ENCODE results near the gene MAP2K6. TPM values are rescaled to one million over a fixed set of nuclear protein-coding genes. Genes with fewer than 3 reads are reported as not detected.

MAP2K6 gene
- total and polyA plus RNA-seq, 2 of the 8 experiments (the other 6 are each of a cell fraction or from before 2014, with no cell fraction given): 11.0 to 44.1 TPM

DNA sequence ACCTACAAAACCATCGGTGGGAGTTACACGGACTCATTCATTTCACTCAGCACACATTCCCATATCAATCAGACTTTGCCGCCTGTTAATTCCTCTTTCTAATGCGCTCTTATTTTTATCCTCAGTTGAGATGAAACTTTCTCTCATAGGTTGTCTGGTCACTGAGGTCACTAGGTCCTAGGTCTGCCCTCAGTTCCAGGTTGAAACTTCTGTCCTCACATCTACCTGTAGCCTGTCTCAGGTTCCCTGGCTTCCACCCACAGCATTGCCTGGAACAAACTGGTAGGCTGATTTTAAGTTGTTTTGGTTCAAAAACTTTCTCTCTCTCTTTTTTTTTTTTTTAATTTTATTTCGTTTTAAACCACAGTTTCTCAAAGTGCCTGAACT lies 119.7 kb downstream of the MAP2K6 start (continued):
- TF ChIP-seq CTBP2 (IDR thresholded peaks at IDR 0.05; ENCODE audit: borderline replicate concordance, insufficient read depth, insufficient read length, low read length) (no peak), JUND (IDR thresholded peaks at IDR 0.05; ENCODE audit: low read length) (no peak)
- TF ChIP-seq, protein P1, sequence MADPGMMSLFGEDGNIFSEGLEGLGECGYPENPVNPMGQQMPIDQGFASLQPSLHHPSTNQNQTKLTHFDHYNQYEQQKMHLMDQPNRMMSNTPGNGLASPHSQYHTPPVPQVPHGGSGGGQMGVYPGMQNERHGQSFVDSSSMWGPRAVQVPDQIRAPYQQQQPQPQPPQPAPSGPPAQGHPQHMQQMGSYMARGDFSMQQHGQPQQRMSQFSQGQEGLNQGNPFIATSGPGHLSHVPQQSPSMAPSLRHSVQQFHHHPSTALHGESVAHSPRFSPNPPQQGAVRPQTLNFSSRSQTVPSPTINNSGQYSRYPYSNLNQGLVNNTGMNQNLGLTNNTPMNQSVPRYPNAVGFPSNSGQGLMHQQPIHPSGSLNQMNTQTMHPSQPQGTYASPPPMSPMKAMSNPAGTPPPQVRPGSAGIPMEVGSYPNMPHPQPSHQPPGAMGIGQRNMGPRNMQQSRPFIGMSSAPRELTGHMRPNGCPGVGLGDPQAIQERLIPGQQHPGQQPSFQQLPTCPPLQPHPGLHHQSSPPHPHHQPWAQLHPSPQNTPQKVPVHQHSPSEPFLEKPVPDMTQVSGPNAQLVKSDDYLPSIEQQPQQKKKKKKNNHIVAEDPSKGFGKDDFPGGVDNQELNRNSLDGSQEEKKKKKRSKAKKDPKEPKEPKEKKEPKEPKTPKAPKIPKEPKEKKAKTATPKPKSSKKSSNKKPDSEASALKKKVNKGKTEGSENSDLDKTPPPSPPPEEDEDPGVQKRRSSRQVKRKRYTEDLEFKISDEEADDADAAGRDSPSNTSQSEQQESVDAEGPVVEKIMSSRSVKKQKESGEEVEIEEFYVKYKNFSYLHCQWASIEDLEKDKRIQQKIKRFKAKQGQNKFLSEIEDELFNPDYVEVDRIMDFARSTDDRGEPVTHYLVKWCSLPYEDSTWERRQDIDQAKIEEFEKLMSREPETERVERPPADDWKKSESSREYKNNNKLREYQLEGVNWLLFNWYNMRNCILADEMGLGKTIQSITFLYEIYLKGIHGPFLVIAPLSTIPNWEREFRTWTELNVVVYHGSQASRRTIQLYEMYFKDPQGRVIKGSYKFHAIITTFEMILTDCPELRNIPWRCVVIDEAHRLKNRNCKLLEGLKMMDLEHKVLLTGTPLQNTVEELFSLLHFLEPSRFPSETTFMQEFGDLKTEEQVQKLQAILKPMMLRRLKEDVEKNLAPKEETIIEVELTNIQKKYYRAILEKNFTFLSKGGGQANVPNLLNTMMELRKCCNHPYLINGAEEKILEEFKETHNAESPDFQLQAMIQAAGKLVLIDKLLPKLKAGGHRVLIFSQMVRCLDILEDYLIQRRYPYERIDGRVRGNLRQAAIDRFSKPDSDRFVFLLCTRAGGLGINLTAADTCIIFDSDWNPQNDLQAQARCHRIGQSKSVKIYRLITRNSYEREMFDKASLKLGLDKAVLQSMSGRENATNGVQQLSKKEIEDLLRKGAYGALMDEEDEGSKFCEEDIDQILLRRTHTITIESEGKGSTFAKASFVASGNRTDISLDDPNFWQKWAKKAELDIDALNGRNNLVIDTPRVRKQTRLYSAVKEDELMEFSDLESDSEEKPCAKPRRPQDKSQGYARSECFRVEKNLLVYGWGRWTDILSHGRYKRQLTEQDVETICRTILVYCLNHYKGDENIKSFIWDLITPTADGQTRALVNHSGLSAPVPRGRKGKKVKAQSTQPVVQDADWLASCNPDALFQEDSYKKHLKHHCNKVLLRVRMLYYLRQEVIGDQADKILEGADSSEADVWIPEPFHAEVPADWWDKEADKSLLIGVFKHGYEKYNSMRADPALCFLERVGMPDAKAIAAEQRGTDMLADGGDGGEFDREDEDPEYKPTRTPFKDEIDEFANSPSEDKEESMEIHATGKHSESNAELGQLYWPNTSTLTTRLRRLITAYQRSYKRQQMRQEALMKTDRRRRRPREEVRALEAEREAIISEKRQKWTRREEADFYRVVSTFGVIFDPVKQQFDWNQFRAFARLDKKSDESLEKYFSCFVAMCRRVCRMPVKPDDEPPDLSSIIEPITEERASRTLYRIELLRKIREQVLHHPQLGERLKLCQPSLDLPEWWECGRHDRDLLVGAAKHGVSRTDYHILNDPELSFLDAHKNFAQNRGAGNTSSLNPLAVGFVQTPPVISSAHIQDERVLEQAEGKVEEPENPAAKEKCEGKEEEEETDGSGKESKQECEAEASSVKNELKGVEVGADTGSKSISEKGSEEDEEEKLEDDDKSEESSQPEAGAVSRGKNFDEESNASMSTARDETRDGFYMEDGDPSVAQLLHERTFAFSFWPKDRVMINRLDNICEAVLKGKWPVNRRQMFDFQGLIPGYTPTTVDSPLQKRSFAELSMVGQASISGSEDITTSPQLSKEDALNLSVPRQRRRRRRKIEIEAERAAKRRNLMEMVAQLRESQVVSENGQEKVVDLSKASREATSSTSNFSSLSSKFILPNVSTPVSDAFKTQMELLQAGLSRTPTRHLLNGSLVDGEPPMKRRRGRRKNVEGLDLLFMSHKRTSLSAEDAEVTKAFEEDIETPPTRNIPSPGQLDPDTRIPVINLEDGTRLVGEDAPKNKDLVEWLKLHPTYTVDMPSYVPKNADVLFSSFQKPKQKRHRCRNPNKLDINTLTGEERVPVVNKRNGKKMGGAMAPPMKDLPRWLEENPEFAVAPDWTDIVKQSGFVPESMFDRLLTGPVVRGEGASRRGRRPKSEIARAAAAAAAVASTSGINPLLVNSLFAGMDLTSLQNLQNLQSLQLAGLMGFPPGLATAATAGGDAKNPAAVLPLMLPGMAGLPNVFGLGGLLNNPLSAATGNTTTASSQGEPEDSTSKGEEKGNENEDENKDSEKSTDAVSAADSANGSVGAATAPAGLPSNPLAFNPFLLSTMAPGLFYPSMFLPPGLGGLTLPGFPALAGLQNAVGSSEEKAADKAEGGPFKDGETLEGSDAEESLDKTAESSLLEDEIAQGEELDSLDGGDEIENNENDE (IDR thresholded peaks at IDR 0.05; ENCODE audit: insufficient replicate concordance, low read length): no peak
- TF ChIP-seq, protein P2, sequence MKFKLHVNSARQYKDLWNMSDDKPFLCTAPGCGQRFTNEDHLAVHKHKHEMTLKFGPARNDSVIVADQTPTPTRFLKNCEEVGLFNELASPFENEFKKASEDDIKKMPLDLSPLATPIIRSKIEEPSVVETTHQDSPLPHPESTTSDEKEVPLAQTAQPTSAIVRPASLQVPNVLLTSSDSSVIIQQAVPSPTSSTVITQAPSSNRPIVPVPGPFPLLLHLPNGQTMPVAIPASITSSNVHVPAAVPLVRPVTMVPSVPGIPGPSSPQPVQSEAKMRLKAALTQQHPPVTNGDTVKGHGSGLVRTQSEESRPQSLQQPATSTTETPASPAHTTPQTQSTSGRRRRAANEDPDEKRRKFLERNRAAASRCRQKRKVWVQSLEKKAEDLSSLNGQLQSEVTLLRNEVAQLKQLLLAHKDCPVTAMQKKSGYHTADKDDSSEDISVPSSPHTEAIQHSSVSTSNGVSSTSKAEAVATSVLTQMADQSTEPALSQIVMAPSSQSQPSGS (IDR thresholded peaks at IDR 0.05; ENCODE audit: low read length): no peak

Measured in H1 (cell line).